CD1c-positive myeloid dendritic cell (primary cell): ENCODE measurements around the gene KLF1.
"Not testable (repeated sequence)": the region's sequence is repeated elsewhere in the genome, so short reads cannot be mapped to it uniquely, and the experiment has no call there.

Experiments
- DNase-seq: peaks from one replicate; pipeline ENCODE4 v3.0.0-alpha.2; 2016; ENCODE audit errors: extremely low spot score

KLF1 gene

DNA sequence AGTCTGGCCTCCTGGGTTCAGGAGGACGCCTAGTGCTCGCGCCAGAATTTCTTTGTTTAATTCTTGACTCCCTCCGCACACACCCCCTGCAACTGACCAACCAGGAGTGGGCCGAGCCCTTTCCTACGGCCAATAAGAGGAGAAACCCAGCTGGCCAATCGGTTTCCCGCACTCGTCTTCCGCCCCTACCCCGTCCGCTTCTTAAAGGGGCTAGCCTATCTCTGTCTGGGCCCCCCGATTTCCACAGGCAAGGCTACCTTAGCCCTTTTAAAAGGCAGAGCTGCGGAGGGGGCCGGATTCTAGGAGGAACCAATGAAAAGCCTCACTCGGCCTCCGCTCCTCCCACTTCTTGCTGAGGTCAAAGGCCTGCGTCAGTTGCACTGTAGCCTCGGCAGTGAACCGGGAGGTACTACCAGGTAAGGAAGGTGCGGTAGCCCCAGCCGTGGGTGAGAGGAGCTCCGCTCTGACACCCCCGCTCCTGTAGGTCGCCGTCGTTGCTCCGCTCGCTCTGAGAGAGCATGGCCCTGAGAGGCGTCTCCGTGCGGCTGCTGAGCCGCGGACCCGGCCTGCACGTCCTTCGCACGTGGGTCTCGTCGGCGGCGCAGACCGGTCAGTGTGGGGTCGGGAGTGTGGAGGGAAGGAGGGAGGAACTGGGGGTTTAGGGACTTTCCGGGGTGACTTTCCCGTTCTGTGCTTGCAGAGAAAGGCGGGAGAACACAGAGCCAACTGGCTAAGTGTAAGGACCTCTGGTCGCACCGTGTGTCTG lies 4.0 kb upstream of the KLF1 start, which contains the start of gene GCDH:
TSS of gene GCDH (plus strand) at position 374 of the 766 bp plus-strand sequence. CDS start at position 519, 145 bp downstream.
- DNase-seq = peak; percentile 99

DNA sequence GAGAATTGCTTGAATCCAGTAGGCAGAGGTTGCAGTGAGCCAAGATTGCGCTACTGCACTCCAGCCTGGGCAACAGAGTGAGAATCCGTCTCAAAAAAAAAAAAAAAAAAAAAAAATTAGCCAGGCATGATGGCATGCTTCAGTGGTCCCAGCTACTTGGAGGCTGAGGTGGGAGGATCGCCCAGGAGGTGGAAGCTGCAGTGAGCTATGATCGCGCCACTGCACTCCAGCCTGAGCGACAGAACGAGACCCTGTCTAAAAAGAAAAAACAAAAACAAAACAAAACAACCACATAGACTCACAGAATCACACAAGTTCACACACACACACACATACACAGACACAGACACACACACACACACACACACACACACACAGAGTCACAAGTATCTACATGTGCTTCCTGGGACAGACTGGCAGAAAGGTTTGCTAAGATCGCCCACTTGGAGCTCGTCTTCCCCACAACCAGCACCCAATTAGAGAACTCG lies 3.3 kb upstream of the KLF1 start:
- not testable (repeated sequence) for DNase-seq

DNA sequence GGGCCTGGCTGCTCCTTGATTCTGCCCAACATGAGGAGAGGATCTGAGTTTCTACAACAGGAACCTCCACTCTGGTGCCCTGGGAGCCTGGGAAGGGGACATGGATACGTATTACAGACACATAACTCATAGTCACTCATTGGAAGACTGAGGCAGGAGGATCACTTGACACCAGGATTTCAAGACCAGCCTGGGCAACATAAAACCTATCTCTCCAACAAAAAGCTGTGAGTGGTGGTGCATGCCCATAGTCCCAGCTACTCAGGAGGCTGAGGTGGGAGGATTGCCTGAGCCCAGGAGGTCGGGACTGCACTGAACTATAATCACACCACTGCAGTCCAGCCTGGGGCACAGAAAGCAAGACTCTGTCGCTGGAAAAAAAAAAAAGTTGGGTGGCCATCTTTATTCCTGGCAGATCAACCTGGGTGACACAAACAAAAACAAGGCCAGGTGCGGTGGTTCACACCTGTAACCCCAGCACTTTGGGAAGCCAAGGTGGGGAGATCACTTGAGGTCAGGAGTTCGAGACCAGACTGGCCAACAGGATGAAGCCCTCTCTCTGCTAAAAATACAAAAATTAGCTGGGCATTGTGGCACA lies 1.1 kb upstream of the KLF1 start:
- DNase-seq = no peak

DNA sequence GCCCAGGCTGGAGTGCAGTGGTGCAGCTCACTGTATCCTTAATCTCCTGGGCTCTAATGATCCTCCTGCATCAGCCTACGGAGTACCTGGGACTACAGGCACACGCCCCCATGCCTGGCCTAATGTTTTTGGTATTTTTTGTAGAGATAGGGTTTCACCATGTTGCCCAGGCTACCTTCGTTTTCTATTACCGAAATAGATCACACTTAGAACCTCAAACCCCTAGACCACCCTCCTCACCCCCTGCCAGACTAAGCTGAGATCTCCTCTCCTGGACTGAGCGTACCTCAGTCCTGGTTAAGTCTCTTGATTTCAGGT lies 391 bp downstream of the KLF1 start:
- DNase-seq = no peak

DNA sequence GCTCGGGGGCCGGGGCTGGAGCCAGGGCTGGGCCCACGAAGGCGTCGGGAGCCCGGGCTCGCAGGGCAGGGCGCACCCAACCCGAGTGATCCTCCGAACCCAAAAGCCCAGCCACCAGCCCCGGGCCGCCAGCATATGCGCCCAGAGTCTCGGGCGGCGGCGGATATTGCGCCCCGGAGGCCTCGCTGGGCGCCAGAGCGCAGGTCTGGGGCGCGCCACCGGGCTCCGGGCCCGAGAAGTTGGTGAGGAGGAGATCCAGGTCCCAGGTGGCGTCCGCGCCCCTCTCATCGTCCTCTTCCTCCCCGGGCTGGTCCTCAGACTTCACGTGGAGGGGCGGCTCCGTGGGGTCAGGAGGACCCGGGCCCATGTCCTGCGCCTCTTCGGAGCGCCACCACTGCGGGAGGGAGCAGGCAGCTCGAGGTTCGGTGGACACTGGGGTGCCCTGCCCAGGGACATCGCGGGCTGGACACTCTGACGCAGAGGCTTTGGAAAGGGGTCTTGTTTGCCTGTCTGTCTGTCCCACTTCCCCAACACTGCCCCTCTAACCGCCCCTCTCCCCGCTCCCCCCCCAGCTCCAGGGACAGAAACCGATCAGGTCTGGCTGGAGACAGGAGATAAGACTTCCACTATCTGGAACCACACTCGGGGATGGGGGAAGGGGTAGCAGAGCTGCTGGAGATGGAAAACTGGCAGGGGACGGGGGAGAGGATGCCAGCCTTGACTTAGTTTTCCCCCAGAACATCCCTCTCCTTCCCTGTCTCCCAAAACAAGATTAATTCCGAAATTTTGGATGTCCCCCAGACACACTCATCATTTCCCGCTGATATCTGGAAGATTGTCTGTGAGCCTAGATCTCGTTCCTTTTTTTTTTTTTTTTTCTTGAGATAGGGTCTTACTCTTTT lies 1.0 kb downstream of the KLF1 start:
- DNase-seq = no peak

DNA sequence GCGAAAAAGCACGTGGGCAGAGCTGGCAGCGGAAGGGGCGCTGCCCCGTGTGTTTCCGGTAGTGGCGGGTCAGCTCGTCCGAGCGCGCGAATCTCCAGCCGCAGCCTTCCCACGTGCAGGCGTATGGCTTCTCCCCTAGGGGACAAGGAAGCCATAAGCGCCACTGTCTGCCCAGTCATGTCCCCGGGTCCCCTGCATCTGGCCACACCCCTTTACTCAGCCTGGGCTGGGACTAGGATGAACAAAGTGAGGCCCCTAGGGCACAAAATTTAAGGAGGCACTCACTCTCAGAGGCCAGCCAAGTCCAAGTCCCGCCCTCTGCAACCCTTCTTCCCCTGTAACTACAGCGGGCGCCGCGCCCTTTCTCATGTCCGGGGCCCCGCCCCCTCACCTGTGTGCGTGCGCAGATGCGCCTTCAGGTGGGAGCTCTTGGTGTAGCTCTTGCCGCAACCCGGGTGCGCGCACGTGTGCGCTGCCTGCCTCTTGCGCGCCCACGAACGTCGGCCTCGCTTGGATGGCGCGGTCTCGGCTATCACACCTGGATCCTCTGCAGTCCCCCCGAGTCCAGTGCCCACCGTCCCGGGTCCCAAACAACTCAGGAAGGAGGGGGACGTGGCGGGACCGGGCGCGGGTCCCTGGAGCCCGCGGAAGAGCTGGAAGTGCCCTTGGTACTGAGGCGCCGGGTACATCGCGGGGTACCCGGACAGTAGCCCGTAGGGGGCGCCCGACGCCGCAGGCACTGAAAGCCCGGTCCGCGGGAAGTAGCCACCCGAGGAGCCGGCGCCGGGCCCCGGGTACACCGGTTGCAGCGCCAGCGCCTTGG lies 1.9 kb downstream of the KLF1 start:
- peak; percentile 83 for DNase-seq

DNA sequence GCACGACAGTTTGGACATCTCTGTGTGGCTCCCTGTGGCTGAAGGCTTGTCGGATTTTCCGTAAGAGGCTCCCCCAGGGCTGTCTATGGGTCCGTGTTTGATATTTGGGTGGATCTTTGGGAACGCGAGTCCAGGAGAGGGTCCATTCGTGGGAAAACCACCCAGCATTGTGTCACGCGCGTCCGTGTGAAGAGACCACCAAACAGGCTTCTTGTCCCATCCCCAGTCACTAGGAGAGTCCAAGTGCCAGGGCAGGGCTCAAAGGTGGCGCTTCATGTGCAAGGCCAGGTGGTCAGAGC lies 2.4 kb downstream of the KLF1 start:
- no peak for DNase-seq

DNA sequence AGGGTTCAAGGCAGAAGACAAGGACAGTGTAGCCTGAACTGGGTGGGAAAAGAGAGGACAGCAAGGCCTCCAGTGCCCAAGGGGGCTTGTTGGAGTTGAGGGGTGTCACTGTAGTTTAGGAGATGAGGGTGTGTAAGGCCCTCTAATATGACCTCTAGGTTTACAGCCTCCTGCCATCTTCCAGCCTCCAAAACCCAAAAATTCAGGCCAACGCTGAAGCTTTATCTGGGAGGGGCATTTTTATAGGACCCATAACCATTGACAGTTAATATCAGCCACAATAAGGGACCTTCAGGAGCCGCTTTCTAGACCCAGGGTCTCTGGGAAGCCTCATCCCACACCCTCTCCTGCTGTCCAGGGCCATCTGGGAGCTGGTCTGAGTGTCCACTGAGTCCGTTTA lies 2.8 kb downstream of the KLF1 start:
- DNase-seq = no peak

DNA sequence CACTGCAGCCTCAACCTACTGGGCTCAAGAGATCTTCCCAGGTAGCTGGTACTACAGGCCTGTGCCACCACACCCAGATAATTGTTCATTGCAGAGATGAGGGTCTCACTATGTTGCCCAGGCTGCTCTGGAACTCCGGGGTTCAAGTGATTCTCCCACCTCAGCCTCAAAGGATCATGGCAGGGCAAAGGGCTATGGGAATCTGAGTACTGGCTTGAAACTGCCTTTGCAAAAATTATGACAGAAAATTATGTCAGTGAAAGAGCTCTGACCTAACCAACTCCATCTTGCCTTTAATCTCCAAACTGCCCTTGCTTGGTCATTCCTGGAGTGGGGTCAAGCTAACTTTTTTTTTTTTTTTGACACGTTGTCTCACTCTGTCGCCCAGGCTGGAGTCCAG lies 4.4 kb downstream of the KLF1 start:
- no peak for DNase-seq

DNA sequence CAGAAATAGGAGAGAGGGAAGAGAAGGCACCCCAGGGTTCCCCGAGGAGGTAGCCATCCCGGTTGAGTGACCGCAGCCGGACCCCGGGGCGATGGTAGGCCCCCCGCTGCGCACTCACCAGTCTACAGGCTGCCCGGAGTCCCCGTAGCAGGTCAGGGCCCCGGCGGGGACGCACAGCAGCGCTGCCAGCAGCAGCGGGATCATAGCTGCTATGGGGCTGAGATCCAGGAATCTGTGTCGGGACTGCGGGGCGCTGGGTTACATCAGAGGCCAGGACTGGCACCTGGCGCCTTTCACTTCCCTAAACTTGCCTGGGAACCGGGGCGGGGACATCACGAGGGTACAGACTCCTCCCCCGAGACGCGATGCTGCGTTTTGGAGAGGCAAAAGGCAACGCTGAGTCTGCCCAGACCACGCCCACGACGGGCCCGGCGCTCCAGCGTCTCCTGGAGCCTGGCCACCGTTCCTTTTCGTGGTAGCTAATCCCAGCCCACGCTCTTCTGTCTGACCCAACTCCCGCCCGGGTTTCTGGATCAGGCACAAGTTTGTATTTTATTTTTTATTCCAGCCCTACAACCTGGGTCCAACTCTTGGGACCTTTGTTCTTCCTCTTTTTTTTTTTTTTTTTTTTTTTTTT lies 5.7 kb downstream of the KLF1 start, which contains the start of gene DNASE2:
TSS of gene DNASE2 (minus strand) at position 278 of the 637 bp plus-strand sequence. CDS start at position 204, 74 bp downstream.
- DNase-seq = peak; percentile 96

DNA sequence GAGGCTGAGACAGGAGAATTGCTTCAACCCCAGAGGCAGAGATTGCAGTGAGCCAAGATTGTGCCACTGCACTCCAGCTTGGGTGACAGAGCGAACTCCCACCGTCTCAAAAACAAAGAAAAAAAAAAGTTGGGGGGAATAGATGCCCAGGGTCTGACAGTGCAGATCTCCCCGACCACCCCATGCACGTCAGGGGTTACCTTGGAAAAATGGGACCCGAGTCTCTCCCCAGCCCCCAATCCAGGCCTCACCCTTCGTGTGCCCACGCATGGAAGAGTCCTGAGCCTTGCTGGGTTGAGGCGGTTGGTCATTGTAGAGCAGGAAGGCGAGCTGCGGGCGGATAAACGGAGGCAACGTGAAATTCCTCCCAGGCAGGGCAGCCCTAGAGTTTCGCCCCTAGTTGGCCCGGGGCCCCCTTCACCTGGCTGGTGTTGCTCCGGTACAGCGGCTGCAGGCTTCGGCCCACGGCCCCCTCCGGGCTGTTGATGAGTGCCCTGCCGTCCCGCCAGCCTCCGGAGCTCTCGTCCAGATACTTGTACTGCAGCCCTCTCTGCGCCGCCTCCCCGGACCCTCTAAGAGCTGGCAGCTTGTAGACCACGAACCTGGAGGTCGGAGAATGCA lies 6.3 kb downstream of the KLF1 start:
- no peak for DNase-seq

DNA sequence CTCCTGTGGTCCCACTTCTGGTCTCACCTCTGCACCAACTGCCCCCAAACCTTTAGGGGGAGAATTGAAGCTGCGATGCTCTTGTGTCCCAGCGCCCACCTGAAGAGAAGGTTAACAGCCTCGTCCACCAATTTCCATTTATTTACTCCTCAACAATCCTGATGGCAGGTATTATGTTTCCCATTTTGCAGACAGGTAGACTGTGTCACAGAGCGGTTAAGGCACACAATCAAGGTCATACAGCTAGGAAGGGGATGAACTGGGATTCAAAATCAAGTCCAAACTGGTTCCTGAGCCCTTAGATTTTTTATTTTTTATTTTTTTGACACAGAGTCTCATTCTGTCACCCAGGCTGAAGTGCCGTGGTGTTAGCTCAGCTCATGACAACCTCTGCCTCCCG lies 11.9 kb downstream of the KLF1 start:
- DNase-seq = no peak

DNA sequence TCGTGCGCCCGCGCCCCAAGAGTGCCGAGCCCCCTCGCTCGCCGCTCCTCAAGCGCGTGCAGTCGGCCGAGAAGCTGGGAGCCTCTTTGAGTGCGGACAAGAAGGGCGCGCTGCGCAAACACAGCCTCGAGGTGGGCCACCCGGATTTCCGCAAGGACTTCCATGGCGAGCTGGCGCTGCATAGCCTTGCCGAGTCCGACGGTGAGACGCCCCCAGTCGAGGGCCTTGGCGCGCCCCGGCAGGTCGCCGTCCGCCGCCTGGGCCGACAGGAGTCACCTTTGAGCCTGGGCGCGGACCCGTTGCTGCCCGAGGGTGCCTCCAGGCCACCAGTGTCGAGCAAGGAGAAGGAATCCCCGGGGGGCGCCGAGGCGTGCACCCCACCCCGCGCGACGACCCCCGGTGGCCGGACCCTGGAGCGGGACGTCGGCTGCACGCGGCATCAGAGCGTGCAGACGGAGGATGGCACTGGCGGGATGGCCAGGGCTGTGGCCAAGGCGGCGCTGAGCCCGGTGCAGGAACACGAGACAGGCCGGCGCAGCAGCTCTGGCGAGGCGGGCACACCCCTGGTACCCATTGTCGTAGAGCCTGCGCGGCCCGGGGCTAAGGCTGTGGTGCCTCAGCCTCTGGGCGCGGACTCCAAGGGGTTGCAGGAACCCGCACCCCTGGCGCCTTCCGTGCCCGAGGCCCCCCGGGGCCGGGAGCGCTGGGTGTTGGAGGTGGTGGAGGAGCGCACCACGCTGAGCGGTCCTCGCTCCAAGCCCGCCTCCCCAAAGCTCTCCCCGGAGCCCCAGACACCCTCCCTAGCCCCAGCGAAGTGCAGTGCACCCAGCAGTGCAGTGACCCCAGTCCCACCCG lies 12.9 kb downstream of the KLF1 start:
- no peak for DNase-seq

DNA sequence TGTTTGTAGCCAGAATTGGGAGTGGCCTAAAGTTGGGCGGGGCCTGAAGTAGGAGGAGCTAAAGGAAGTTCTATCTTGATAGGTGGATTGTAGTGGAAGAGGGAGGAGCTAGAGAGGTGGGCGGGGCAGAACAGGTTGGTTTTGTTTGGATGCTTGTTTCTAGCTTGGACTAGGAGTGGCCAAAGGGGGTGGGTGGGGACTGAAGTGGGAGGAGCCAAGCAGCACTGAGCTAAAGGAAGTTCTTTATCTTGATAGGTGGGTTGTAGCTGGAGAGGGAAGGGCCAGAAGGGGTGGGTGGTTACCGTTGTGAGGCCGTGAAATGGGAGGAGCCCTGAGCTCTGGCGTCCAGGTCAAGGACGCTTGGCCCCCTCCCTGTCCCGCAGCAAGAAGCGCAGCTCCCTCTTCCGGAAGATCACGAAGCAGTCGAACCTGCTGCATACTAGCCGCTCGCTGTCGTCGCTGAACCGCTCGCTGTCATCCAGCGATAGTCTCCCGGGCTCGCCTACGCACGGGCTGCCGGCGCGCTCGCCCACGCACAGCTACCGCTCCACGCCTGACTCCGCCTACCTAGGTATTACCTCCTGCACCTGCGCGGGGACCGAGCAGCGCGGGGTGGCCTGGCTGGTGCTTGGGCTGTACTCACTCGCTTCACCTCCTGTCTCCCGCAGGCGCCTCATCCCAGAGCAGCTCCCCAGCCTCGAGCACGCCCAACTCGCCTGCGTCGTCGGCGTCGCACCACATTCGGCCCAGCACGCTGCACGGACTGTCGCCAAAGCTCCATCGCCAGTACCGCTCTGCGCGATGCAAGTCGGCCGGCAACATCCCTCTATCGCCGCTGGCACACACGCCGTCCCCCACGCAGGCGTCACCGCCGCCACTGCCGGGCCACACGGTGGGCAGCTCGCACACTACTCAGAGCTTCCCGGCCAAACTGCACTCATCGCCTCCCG lies 13.8 kb downstream of the KLF1 start:
- peak; percentile 59 for DNase-seq

DNA sequence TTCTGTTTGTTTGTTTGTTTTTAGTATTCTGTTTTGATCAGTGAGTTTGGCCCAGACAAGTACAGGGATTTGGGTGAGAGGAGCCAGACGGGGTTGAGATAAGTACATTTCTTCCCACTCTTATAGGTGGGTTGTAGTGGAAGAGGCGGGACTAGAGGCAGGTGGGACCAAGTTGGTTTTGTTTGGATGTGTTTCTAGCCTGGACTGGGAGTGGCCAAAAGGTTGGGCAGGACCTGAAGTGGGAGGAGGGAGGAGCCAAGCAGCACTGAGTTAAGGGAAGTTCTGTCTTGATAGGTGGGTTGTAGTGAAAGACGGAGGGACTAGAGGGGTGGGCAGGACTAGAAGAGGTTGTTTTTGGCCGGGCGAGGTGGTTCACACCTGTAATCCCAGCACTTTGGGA lies 14.7 kb downstream of the KLF1 start:
- DNase-seq = peak; percentile 15

DNA sequence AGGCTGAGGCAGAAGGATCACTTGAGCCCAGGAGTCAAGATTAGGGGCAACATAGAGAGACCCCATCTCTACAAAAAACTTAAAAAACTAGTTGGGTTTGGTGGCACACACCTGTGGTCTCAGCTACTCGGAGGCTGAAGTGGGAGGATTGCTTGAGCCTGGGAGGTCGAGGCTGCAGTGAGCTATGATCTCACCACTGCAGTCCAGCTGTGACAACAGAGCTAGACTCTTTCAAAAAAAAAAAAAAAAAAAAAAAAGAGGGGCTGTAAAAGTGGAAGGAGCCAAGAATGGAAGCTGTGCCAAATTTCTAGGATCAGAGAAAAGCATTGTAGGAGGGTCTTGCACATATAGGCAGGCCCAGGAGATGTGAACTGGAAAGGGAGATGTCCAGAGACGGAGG lies 15.3 kb downstream of the KLF1 start:
- DNase-seq = no peak

DNA sequence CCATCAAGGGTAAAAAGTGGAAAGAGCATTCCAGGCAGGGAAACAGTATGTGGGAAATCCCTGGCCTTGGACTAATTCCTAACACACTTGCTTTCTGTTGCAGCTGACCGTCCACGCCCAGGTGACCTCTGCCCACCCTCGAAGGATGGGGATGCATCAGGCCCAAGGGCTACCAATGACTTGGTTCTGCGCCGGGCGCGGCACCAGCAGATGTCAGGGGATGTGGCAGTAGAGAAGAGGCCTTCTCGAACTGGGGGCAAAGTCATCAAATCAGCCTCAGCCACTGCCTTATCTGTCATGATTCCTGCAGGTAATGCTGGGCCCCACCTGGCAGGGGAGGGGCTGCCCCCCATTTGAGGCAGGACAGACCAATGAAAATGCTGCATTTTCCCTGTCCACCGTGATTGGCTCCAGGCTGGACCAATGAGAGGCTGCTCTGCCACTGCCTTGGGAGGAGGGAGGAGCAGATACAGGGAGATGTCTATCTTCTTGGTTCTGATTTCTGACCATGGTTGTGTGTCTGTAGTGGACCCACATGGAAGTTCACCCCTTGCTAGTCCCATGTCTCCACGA lies 18.4 kb downstream of the KLF1 start:
- DNase-seq = no peak
